Measurements from ENCODE around the gene PMM2.

PMM2 gene

DNA sequence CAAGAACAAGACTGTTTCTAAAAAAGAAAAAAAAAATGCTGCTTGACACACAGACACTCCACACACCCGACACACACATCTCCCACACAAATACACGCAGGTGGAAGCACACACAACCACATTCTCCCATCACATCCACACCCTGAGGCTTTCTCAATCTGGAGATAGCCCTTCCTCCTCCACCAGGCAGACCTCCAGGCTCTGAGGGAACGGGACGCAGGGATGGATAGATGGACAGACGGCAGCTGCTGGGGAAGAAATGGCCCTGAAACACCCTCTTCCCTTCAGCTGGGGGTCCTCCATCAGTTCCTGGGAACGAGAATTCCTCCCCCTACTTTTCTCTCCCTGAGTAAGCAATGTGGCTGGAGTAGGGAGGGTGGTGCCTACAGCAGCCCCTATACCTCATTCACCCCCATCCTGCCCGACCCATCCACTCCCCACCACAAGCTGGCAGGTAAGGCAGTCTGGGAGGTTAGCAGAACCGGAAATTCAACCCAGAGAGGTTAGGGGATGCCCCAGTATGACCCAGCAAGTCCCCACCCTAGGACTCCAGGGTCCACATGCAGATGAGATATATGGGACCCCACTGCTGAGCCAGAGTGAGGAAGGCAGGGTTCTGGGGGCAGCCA lies 80.4 kb downstream of the PMM2 start:
- DNase-seq (ENCODE audit: low read depth): no peak
- no peak overlapping the region for H3K4me3 ChIP-seq (ENCODE audit: low read depth, low read length)

DNA sequence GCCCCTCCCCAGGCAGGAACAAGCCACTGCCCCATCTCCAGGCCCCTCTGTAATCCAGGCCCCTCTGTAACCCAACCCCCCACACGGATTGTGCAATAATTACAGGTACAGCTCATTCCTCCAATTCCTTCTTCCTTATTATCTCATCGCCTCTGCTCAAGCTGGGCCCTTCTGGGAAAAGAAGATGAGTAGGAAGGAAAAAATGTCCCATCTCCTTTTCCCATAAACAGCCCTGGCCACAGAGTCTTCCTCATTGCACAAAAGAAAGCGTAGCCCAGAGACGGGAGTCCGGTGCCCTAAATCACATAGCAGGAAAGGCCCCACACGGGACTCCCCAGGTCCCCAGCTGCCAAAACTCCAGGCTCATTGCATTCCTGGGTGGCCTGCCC lies 80.9 kb downstream of the PMM2 start:
- peak; percentile 51 for DNase-seq (ENCODE audit: low read depth)
- no peak overlapping the region for H3K4me3 ChIP-seq (ENCODE audit: low read depth, low read length)

DNA sequence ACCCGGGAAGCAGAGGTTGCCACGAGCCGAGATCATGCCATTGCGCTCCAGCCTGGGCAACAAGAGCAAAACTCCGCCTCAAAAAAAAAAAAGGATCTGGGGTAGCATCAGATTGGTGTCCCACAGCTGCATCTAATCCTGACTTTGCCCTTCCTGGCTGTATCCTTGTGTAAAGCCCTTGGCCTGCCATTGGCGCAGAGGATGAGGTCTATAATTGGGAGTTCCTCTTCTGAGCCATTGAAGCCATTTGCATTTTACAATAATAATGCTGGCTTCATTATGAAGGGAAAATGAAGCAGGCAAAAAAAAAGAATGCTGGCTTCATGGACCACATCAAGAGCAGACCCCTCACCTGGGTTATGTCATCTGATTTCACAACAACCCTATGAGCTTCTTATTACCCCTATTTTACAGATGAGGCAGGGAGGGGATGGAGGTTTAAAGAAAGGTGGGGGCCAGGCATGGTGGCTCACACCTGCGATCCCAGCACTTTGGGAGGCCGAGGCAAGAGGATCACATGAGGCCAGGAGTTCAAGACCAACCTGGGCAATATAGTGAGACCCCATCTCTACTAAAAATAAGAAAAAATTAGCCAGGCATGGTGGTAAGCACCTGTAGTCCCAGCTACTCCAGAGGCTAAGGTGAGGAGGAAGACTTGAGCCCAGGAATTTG lies 83.3 kb downstream of the PMM2 start:
- no peak overlapping the region for H3K4me3 ChIP-seq (ENCODE audit: low read depth, low read length)
- no peak for DNase-seq (ENCODE audit: low read depth)

DNA sequence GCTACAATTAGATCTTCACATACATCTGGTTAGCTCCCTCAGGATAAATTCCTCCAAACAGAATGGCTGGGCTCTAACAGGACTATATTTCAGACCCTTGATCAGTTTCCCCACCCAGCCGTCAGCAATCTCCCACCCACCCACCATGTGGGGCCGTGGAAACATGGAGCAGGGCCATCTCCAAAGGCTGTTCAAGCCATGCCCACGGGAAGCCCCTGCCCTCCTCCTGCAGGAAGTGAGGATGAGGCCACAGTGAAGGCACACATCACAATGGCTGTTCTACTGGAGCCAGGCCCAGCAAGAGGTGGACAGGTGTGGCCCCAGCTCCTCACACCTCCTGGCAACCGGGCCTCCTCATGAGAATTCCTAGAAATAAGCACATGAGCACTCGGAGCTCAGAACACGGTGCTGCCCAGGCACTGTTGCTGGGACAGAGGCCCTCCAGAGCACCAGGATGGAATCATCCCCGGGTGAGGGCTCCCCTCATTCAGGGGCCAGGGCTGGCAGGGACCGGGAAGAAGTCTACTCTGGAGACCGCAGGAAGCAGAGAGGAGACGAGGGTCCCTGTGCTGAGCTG lies 84.5 kb downstream of the PMM2 start, which contains the start of gene LITAFD:
Gene LITAFD (plus strand): TSS at position 311 of the 577 bp plus-strand sequence. CDS start 2,005 bp downstream, outside the sequence.
- no peak for DNase-seq (ENCODE audit: low read depth)
- no peak within 1 kb of the TSS for H3K4me3 ChIP-seq (ENCODE audit: low read depth, low read length)

DNA sequence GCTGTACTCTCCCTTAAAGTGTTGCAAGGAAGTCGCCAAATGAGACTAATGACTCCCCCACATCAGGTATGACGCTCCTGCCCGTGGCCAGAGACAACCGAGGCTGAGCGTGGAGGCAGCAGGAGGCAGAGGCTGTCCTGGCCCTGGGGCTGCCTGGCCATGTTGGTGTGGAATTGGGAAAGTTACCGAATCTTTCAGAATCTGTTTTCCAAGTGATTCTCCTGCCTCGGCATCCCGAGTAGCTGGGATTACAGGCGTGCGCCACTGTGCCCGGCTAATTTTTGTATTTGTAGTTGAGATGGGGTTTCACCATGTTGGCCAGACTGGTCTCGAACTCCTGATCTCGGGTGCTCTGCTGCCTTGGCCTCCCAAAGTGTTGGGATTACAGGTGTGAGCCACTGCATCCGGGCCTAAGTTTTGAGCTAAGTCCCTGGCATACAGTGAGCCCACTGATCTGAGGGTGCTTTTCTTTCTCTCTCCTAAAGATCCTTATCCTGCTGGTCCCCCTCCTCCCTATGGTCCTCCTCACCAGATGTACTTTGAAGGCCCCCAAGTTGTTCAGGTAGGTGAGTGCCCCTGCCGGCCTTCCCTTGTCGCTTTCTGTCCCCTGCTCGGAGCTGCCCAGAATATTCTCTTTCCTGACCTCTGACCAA lies 85.2 kb downstream of the PMM2 start:
- no peak for DNase-seq (ENCODE audit: low read depth)
- H3K4me3 ChIP-seq (ENCODE audit: low read depth, low read length): no peak overlapping the region

DNA sequence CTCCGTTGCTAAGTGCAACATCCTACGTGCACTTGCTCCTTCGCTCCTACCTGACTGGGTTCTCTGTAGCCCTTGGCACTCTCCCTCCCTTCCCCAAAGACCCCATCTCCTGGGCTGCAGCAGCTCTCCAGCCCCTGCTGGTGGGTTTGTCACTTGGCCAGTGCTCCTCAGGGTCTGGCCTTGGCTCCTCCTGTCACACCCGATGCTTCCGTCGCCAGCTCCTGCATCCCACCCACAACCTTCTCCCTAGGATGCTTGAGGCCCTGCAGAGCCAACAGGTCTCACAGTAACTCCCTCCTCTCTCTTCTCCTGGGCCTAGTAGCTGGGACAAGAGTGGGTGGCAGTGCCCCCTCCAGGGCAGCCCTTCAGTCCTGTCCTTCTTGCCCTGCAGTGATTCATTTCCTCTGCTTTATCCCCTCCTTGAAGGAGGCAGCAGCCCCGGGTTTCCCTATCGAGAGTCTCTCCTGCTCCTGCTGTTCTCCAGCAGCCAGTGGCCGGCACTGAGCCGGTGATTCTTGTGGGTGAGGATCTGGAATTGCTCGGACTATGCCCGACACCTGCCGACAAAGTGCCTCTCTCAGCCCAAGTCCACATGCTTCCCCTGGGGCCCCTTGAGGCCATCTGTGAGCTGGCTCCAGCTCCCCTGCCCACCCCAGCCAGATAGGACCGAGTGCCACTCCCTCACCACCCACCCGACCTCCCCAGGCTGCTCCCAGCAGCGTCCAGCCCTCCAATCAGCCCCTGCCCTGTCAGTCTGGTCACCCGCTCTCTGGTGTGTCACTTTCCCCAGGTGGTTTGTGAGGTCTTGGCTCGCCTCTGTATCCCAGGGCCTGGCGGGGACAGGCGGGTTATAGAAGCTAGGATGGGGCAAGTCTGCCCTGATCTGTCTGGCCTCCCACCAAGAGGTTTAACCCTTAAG lies 88.3 kb downstream of the PMM2 start:
- no peak overlapping the region for H3K4me3 ChIP-seq (ENCODE audit: low read depth, low read length)
- no peak for DNase-seq (ENCODE audit: low read depth)

DNA sequence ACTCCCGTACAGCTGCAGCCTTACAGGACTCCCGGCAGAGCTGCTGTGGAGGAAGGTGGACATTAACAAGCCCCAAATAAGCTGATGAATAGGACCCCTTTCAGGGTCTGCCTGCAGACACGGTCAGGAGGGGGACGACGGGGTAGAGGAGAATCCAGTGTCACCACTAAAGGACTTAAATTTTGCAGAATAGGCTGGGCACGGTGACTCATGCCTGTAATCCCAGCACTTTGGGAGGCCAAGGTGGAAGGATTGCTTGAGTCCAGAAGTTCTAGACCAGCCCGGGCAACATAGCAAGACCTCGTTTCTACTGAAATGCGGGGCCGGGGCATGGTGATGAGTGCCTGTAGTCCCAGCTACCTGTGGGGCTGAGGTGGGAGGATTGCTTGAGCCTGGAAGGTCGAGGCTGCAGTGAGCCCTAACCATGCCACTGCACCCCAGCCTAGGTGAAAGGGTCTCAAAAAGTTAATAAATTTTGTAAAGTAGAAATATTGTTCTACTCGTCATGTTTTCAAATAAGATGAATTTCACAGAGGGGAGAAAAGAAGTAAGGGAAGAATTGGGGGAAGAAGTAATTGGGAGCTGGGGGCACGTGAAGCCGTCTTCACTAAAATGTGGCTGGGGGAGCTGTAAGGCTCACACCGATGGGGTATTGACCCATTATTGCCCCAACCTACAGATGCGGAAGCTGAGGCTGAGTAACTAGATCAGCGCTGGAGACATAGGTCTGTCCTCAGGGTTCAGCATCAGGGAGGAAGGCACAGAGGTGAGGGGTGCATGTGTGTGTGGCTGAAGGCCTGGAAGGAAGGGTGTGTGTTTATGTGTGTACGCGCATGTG lies 89.2 kb downstream of the PMM2 start:
- no peak for DNase-seq (ENCODE audit: low read depth)

DNA sequence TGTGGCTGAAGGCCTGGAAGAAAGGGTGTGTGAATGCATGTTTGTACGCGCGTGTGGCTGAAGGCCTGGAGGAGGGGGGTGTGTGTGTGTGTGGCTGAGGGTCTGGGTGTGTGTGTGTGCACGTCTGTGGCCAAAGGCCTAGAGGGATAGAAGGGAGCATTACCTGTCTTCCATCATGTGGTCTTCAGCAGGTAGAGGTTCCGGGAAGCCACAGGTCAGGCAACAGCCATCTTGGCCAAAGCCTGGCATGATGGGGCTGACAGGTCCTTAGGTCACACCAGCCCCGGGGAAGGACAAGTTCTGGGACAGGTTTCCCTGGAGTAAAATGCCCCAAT lies 89.8 kb downstream of the PMM2 start:
- H3K4me3 ChIP-seq (ENCODE audit: low read depth, low read length): no peak overlapping the region

More for the DNA sequence above, 89.2 kb downstream of the PMM2 start:
- H3K4me3 ChIP-seq (ENCODE audit: low read depth, low read length): no peak overlapping the region

DNA sequence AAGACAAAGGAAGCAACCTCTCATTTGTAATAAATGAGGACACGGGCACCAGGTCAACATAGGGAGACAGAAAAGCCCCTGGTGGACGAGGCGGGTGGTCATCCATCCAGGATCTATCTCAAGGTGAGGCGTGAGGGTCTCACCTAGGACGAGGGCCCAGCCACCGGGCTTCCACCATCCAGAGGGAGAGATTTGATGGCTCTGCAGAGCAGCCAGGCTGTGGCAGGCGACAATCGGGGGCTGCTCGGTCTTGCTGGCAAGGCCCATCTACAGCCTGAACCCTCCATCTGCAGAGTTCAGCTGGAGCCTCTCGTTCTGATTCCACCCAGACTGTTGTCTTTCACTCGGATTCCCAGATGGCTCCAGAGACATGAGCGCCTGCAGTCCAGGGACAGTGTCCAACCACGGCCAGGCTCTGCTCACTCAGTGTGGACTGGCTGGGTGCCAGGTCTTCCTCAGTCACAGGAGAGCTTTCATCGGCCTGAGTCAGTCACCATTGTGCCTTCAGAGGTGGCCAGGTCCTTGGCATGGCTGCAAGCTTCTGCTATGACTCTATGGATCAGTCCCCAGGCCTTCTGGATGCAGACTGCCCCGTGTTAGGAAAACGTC lies 90.4 kb downstream of the PMM2 start:
- no peak for DNase-seq (ENCODE audit: low read depth)
- no peak overlapping the region for H3K4me3 ChIP-seq (ENCODE audit: low read depth, low read length)

More for the DNA sequence above, 89.8 kb downstream of the PMM2 start:
- DNase-seq (ENCODE audit: low read depth): no peak

DNA sequence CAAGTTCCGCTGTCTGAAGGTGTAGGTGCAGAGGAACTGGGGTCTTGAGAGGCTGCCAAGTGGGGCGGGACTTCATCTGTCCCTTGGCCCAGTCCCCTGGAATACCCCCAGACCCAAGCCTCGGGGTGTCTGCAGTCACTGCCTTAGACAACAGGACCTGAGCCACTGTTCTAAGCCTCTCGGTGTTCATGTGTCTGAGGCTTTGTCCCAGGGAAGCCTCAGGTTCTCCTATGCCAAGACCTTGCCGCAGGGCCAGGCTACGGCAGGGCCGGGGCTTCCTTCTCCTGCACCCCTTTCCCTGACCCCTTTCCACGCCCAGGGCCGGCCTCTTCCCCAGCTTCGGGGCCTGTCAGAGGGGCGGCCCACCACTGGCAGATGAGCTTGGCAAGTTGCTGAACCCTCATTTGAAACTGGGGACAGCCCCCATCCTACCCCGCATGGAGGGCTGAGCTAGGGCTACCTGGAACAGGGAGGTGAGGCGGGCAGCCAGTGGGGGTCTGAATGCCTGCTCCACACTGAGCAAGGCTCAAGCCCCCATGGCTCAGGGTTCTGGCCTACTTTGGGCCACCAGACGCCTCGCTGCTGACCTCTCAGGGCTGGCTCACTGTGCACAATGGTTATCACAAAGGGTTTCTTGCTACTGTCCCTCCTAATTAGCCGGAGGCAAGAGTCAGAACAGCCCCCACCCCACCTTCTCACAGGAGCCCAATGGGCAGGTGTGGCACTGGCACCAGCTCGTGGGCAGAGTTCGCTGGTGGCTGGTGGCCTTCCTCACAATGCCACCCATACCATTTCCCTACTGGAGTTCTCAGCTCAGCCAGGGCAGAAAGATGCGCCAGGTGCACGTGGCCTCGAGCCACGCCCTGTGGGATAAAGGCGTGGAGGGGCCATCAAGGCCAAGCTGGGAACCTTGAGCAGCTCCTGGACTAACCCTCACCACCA lies 91.6 kb downstream of the PMM2 start:
- DNase-seq (ENCODE audit: low read depth): no peak
- no peak overlapping the region for H3K4me3 ChIP-seq (ENCODE audit: low read depth, low read length)

DNA sequence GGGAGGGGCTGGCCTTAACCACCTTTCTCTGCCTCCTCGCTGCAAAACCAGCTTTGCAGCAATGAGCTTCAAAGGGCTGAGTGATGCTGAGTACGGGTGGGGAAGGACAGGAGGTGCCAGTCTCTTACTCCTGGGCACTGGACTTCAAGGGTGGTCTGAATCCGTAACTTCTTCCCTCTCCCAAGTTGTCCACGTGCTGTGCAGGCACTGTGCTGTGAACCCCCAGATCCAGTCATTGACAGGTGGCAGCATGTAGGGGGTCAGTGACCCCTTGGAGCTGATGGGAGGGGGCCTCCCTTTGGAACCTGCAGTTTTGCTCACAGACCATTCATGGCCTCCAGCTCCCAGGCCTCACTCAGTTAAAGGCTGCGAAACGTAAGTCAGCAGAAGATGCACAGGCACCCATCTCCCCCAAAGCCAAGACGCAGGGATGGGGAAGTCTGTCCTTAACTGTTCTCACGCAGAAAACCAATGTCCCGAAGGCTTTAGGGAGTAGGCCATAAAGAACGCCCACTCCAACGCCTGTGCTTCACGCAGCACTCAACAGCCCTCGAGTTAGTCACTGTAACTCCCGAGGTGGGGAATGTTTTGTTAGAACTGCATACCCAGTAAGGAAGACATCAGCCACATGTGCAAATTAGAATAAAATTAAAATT lies 92.4 kb downstream of the PMM2 start:
- DNase-seq (ENCODE audit: low read depth): no peak
- no peak overlapping the region for H3K4me3 ChIP-seq (ENCODE audit: low read depth, low read length)

DNA sequence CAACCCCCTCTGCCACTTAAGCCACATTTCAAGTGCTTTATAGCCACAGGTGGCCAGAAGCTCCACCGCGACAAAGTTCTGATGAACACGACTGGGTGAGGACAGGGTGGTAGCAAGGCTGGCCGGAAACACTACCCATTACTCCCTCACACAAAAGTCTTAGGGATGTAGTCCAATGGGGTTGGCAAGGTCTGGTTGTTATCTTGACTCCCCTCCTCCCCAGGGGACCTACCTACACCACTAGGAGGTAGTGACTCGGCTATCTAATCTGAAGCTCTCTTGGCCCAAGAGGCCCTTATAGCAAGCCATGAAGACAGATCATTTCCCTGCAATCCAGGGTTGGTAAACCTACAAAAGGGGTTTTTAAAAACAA lies 92.9 kb downstream of the PMM2 start:
- DNase-seq (ENCODE audit: low read depth): no peak
- H3K4me3 ChIP-seq (ENCODE audit: low read depth, low read length): no peak overlapping the region

DNA sequence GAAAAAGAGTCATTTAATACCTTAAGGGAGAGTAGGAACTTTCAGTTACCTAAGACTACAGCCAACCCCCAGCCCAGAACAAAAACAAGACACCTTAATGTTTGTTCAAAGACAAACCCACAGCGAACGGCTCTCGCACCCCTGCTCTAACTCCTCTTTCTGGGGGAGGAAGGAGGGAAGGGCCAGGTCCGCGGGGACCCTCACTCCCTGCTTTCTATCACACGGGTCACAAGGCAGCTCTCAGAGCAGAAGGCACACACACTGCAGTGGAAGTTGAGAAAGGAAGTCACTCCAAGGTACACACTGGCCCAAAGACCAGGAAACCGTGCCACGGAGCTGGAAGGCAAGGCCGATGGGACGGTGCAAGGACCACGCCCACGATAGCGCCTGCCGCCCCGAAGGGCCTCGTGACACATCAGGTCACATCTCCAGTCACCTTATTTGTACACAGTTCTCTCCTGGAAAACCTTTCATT lies 94.5 kb downstream of the PMM2 start:
- DNase-seq (ENCODE audit: low read depth): no peak
- no peak overlapping the region for H3K4me3 ChIP-seq (ENCODE audit: low read depth, low read length)

DNA sequence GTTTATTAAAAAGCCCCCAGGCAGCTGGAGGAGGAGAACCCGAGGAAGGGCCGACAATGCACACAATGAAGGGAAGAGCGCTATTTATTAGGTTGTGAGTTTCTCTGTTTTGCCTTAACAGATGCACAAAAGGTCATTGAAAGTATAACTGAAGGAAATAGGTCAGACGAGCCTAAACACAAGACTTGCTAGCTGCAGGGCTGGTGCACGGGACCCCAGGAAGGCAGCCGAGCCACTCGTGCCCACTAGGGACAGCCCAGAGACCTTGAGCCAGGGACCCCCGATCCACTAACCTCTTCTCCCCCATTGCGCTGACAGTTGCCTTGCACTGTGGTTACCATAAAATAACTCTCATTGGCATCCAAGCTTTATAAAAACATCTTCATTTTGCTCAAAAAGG lies 95.8 kb downstream of the PMM2 start:
- H3K4me3 ChIP-seq (ENCODE audit: low read depth, low read length): no peak overlapping the region
- no peak for DNase-seq (ENCODE audit: low read depth)

DNA sequence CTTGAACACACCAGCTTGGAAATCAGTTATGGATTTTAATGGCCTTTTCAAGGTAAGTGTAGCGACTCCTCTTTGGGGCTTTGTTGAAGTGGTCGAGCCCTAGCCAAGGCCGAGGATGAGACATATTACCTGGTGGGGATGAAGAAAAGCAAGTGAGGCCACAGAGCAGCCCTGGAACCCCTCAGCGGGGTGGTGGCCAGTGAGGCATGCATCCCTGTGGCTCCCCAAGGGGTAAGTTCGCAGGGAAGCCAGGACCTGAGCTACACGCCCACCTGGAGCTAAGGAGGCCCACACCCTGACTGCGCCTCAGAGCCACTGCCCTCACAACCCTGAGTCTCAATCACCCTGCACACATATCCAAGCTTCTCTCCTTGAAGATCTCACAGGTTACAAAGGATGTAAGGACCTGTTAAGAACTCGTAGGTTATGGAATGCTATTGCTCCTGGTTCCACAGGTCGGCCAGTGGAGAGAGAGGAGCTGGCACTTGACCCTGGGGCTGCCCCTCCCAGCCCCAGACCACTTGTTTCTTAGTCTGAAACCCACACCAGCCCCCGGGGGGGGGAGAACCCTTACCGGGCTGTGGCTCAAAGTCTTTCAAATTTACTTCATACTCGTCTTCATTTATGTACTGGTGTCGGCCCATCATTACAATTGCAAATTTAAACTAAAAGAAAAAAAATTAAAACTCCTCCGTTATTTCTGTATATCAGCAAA lies 96.5 kb downstream of the PMM2 start:
- no peak overlapping the region for H3K4me3 ChIP-seq (ENCODE audit: low read depth, low read length)
- DNase-seq (ENCODE audit: low read depth): no peak

DNA sequence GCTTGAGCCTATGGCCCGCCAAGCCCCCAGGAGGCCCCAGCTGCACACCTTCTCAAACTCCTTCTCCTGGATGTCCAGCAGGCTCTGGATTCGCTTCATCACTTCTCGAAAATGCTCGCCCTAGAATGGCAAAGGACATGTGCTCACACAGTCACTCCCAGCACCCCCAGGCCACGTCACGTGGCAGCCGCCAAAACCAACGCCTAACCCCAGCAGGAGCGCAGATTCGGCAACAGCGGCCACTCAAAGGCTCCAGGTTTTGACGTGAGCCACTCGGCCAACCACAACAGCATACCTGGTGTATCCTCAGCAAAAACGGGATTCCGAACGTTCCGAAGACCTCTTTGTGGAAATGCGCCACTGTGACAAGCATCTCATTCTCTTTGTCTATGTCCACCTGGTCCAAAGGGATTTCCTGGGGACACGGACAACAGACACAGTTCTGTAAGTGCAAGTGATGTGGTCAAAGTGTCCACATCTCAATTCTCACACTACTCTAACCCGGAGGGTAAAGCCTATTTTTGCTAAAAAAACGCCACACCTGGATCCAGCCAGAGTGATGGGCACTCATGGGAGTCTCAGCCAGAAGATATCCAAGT lies 97.2 kb downstream of the PMM2 start:
- H3K4me3 ChIP-seq (ENCODE audit: low read depth, low read length): no peak overlapping the region
- DNase-seq (ENCODE audit: low read depth): no peak

Data from skeletal muscle cell (primary cell).